Measurements from ENCODE around the gene SPEN. TPM values are rescaled to one million over a fixed set of nuclear protein-coding genes. Genes with fewer than 3 reads are reported as not detected.
"Not testable (repeated sequence)": the region's sequence is repeated elsewhere in the genome, so short reads cannot be mapped to it uniquely, and the experiment has no call there.

SPEN gene
- total RNA-seq, 1 experiment from 2014 or later = 20.1 TPM

- not testable (repeated sequence) for DNase-seq (ENCODE audit: low spot score)
Measured at GRCh38 chr1:15977947-15978346, 130.4 kb downstream of the SPEN start.

GRCh38 chr1:15981679-15982078 lies 134.2 kb downstream of the SPEN start:
- DNase-seq (ENCODE audit: low spot score) = no peak

- DNase-seq (ENCODE audit: low spot score) = no peak
Measured at GRCh38 chr1:15983275-15983674, 135.8 kb downstream of the SPEN start.

- peak; percentile 22 for DNase-seq (ENCODE audit: low spot score)
Measured at GRCh38 chr1:15985611-15986297, 138.2 kb downstream of the SPEN start.

- no peak for DNase-seq (ENCODE audit: low spot score)
Measured at GRCh38 chr1:15988856-15989736, 141.6 kb downstream of the SPEN start.

- no peak for DNase-seq (ENCODE audit: low spot score)
Measured at GRCh38 chr1:15989776-15990175, 142.3 kb downstream of the SPEN start.

Small RNAs within 50 kb of the gene (small RNA-seq; reads per million reads assigned to genes)
- not detected for gene AL034555.1
- not detected for gene AL355994.1
- not detected for gene AL355994.5

Other genes starting within 250 kb of the SPEN start
- 18.7 and 31.1 TPM in 2 replicates for gene DDI2, start 230.2 kb upstream of the SPEN start, total RNA-seq (2014; rRNA removed; shearing (Covaris generic))
- gene PLEKHM2, start 163.4 kb upstream of the SPEN start, total RNA-seq (2014; rRNA removed; shearing (Covaris generic)) = 26.6 and 29.4 TPM in 2 replicates
- gene SLC25A34, start 111.4 kb upstream of the SPEN start, total RNA-seq (2014; rRNA removed; shearing (Covaris generic)) = 0.23 TPM in 1 of 2 replicates, not detected in the other
- gene TMEM82, start 105.2 kb upstream of the SPEN start, total RNA-seq (2014; rRNA removed; shearing (Covaris generic)) = not detected in 2 replicates
- gene FBLIM1, start 88.9 kb upstream of the SPEN start, total RNA-seq (2014; rRNA removed; shearing (Covaris generic)) = 18.0 and 20.9 TPM in 2 replicates
- gene UQCRHL, start 40.1 kb upstream of the SPEN start, total RNA-seq (2014; rRNA removed; shearing (Covaris generic)) = 5.5 and 8.0 TPM in 2 replicates
- gene ZBTB17, start 128.4 kb downstream of the SPEN start, total RNA-seq (2014; rRNA removed; shearing (Covaris generic)) = 44.1 and 45.5 TPM in 2 replicates
- gene SRARP, start 156.5 kb downstream of the SPEN start, total RNA-seq (2014; rRNA removed; shearing (Covaris generic)) = not detected in 2 replicates
- gene HSPB7, start 170.3 kb downstream of the SPEN start, total RNA-seq (2014; rRNA removed; shearing (Covaris generic)) = not detected in 2 replicates
- not detected in 2 replicates for gene CLCNKA, start 174.3 kb downstream of the SPEN start, total RNA-seq (2014; rRNA removed; shearing (Covaris generic))
- gene CLCNKB, start 196.1 kb downstream of the SPEN start, total RNA-seq (2014; rRNA removed; shearing (Covaris generic)) = not detected in 2 replicates
- gene FAM131C, start 225.9 kb downstream of the SPEN start, total RNA-seq (2014; rRNA removed; shearing (Covaris generic)) = 0.34 and 0.43 TPM in 2 replicates

Data from HT-29 (cell line).